Measurements from ENCODE around the gene FOXL2NB. TPM values are rescaled to one million over a fixed set of nuclear protein-coding genes. Genes with fewer than 3 reads are reported as not detected.

Gene FOXL2NB
- total and polyA plus RNA-seq, 10 of the 15 experiments (the other 5 are each of a cell fraction or from before 2014, with no cell fraction given): not detected

GRCh38 chr3:138943724-138944653, 3.0 kb upstream of the FOXL2NB start:
- Histone ChIP-seq H3K27me3 (replicated peaks in 1 of 2; ENCODE audit: control insufficient read depth in 2 of 2, insufficient read depth in 2 of 2, low read length in 1 of 2) (peaks cover 18 to 34% of the 10 kb centered on the region in 2 experiments), H3K9ac (ENCODE audit: control insufficient read depth, insufficient read depth, low read length) (no peak overlapping the region)
- TF ChIP-seq NR2C1 (IDR thresholded peaks at IDR 0.05) (no peak), BMI1 (IDR thresholded peaks at IDR 0.05; ENCODE audit: borderline replicate concordance) (peak; percentile 19; the same call in 1 of the 2 replicates), BCL3 (IDR thresholded peaks at IDR 0.05; ENCODE audit: borderline replicate concordance, insufficient read depth, low read depth, low read length, poor library complexity, severe bottlenecking) (no peak), FOXK2 (IDR thresholded peaks at IDR 0.05) (no peak), MYB (IDR thresholded peaks at IDR 0.05; ENCODE audit: borderline replicate concordance, low read depth, low read length) (no peak), SUZ12 (IDR thresholded peaks at IDR 0.05; ENCODE audit: unreplicated experiment) (peak; percentile 88), PML (IDR thresholded peaks at IDR 0.05; ENCODE audit: low read length) (no peak), IRF3 (IDR thresholded peaks at IDR 0.05) (no peak), HDAC6 (IDR thresholded peaks at IDR 0.05; ENCODE audit: unreplicated experiment) (no peak), BCLAF1 (IDR thresholded peaks at IDR 0.05) (no peak), SREBF1 (IDR thresholded peaks at IDR 0.05; ENCODE audit: low read length) (no peak), ZNF24 (IDR thresholded peaks at IDR 0.05) (no peak), PAX5 (IDR thresholded peaks at IDR 0.05; ENCODE audit: borderline replicate concordance, low read depth, low read length) (no peak), E2F4 (IDR thresholded peaks at IDR 0.05; ENCODE audit: low read depth, low read length) (no peak), KDM1A (IDR thresholded peaks at IDR 0.05; ENCODE audit: borderline replicate concordance) (no peak), EZH2 (IDR thresholded peaks at IDR 0.05; ENCODE audit: borderline replicate concordance, control insufficient read depth, low read depth, low read length) (0 out of 2 replicates have a peak, but pooled peaks have one; percentile 88)

More at GRCh38 chr3:138943724-138944653, 3.0 kb upstream of the FOXL2NB start:
- no peaks in the 10 kb centered on the region; the same call in 2 of the 3 replicates for H3K9me3 ChIP-seq (replicated peaks; ENCODE audit: control insufficient read depth, insufficient read depth, low read length)
- no peaks in the 10 kb centered on the region for H3K4me1 ChIP-seq (ENCODE audit: control insufficient read depth, insufficient read depth, low read length)
- no peak for DNase-seq (ENCODE audit: low read depth, low spot score)
- intact Hi-C loops (cut with micrococcal nuclease; ENCODE audit: unreplicated experiment): loop anchor here (5.0 to 10.0 kb wide), 2 partner anchors 151 to 258 kb away; no protein-coding TSS in a partner anchor
- ChIA-PET RAD21 (ENCODE audit: unreplicated experiment) (no interaction called here), POLR2A (no interaction called here), SMC1A (ENCODE audit: uncharacterized antibody, unreplicated experiment) (interaction anchor here (0.6 kb wide), 2 partner anchors 91 to 314 kb away, joined by 3 read pairs; no protein-coding TSS in a partner anchor), CTCF (interaction anchor here (0.6 to 1.7 kb wide), 3 partner anchors 8 to 373 kb away, joined by 3 to 5 read pairs (median 3); no protein-coding TSS in a partner anchor)
- no peak overlapping the region for H3K27ac ChIP-seq (ENCODE audit: control insufficient read depth, insufficient read depth)
- no peaks in the 10 kb centered on the region for H3K79me2 ChIP-seq (ENCODE audit: control insufficient read depth, insufficient read depth, low read length)
- no peak overlapping the region for H2AFZ ChIP-seq (ENCODE audit: control insufficient read depth, low read depth, low read length)
- FAIRE-seq: no peak
- ATAC-seq: no peak
- no peak overlapping the region for H3K4me3 ChIP-seq
- no peak overlapping the region for H3K4me2 ChIP-seq (ENCODE audit: control insufficient read depth, insufficient read depth)
- no peaks in the 10 kb centered on the region for H3K36me3 ChIP-seq (ENCODE audit: control insufficient read depth in 2 of 2, insufficient read depth in 2 of 2, low read length in 1 of 2)
- H4K20me1 ChIP-seq (ENCODE audit: control insufficient read depth, insufficient read depth): 0 out of 2 replicates have a peak, but pooled peaks cover 3% of the 10 kb centered on the region
- BruUV-seq (replicated peaks): no TSS peak
- in situ Hi-C loops (cut with MboI): loop anchor here (25.0 kb wide), 1 partner anchor 1182 kb away; the partner anchor contains the start of gene SOX14
- 26% methylated on average over 30 of the region's 30 CpGs for WGBS (ENCODE audit: insufficient coverage, insufficient replicate concordance, low lambda C conversion rate, missing lambda C conversion rate)
